BJ (cell line): ENCODE data around the gene TBX15. TPM values are rescaled to one million over a fixed set of nuclear protein-coding genes. Genes with fewer than 3 reads are reported as not detected.

Source experiments
- CTCF ChIA-PET: fragments of 350-600 bp; formaldehyde crosslinking; extraction: SDS; loops from one replicate; lab custom pipeline; 2021; ENCODE audit warnings: antibody characterized with exemption, inconsistent platforms; lab: Yijun Ruan, JAX
- POLR2A ChIA-PET: fragments of 300-600 bp; sonication (Branson Sonifier 250); formaldehyde crosslinking; extraction: SDS; loops from one replicate; lab custom pipeline; 2021; ENCODE audit warnings: antibody characterized with exemption; lab: Charles Lee
- DNase-seq: peaks from one replicate; pipeline ENCODE4 v3.0.0-alpha.2; 2011; ENCODE audit warnings: low read depth
- H3K27me3 ChIP-seq: 2 replicates; pipeline ENCODE4 v1.6.0; 2011; ENCODE audit warnings: low read length; ENCODE audit not compliant: control insufficient read depth, insufficient read depth
- H3K36me3 ChIP-seq: 2 replicates; pipeline ENCODE4 v1.5.1; 2011; ENCODE audit warnings: low read length; ENCODE audit not compliant: control insufficient read depth, insufficient read depth
- H3K4me3 ChIP-seq: 2 replicates; pipeline ENCODE4 v1.5.1; 2011; ENCODE audit warnings: low read depth, mild to moderate bottlenecking, control low read depth, low read length
- CTCF ChIP-seq: IDR thresholded peaks from 2 replicates; pipeline ENCODE4 v1.5.1; 2011; ENCODE audit warnings: low read depth, mild to moderate bottlenecking, control low read depth, inconsistent platforms, low read length, moderate library complexity; ENCODE audit not compliant: insufficient read depth
- polyA plus RNA-seq: library from polyadenylated mRNA; depleted of rRNA; stranded (reverse); fragments of >200 nt; gene quantifications from 2 replicates; pipeline ENCODE4 v1.2.3, GENCODE V29; 2011

Gene TBX15
- polyA plus RNA-seq, 1 experiment: 14.8 TPM

GRCh38 chr1:118963456-118964430 lies 24.4 kb downstream of the TBX15 start:
- CTCF ChIA-PET: no interaction called here
- Histone ChIP-seq H3K36me3 (no peaks in the 10 kb centered on the region), H3K4me3 (no peak overlapping the region), H3K27me3 (no peaks in the 10 kb centered on the region)
- POLR2A ChIA-PET: no interaction called here
- DNase-seq: peak; percentile 90
- TF ChIP-seq CTCF: no peak

GRCh38 chr1:118963138-118963455 lies 25.0 kb downstream of the TBX15 start:
- H3K36me3 ChIP-seq: no peaks in the 10 kb centered on the region
- CTCF ChIA-PET: no interaction called here
- no peak for TF ChIP-seq CTCF
- no peak for DNase-seq
- no peak overlapping the region for H3K4me3 ChIP-seq
- POLR2A ChIA-PET: no interaction called here
- no peaks in the 10 kb centered on the region for H3K27me3 ChIP-seq

- Histone ChIP-seq H3K27me3 (no peaks in the 10 kb centered on the region), H3K36me3 (no peaks in the 10 kb centered on the region), H3K4me3 (no peak overlapping the region)
- CTCF ChIA-PET: interaction anchor here (0.5 kb wide), 1 partner anchor 273 kb away, joined by 3 read pairs; no protein-coding TSS in a partner anchor
- POLR2A ChIA-PET: no interaction called here
- no peak for TF ChIP-seq CTCF
- DNase-seq: no peak
Measured at GRCh38 chr1:118961156-118961555, 27.0 kb downstream of the TBX15 start.

DNA sequence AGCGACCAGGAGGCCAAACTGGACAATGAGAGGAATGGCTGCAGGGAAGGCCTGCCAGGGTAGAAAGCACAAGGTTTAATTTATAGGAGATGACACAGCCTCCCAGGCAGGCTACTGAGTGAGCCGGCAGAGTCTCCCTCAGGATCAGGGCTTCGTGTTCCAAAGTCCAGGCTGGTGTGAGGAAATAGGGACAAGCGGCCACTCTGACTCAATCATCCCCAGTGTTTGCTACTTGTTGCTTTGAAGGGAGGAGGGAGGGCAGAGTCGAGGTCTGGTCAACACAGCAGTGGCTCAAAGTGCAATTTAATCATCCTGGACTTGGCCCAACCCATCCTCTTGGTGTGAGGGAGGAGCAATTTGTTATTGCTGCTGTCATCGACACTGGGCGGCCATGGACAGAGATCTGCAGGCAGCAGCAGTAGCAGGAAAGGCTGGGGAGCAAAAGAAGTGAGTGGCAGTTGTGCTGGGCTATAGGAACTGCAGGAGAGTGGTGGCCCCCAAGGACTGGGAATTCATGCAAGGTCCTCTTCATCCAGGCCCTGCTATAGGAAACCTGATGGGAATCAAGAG lies 27.5 kb downstream of the TBX15 start:
- Histone ChIP-seq H3K36me3 (no peaks in the 10 kb centered on the region), H3K27me3 (no peaks in the 10 kb centered on the region), H3K4me3 (no peak overlapping the region)
- TF ChIP-seq CTCF: no peak
- CTCF ChIA-PET: interaction anchor here (0.9 kb wide), 1 partner anchor 10 kb away, joined by 3 read pairs; no protein-coding TSS in a partner anchor
- peak; percentile 80 for DNase-seq
- POLR2A ChIA-PET: no interaction called here

GRCh38 chr1:118960026-118960561 lies 28.0 kb downstream of the TBX15 start:
- Histone ChIP-seq H3K36me3 (no peaks in the 10 kb centered on the region), H3K4me3 (no peak overlapping the region), H3K27me3 (no peaks in the 10 kb centered on the region)
- no peak for TF ChIP-seq CTCF
- CTCF ChIA-PET: interaction anchor here (0.9 kb wide), 1 partner anchor 9 kb away, joined by 3 read pairs; no protein-coding TSS in a partner anchor
- peak; percentile 57 for DNase-seq
- POLR2A ChIA-PET: interaction anchor here (0.6 kb wide), 1 partner anchor 16 kb away, joined by 15 read pairs; no protein-coding TSS in a partner anchor
